Epithelial cell of proximal tubule (primary cell): ENCODE results near the gene TBL1XR1. TPM values are rescaled to one million over a fixed set of nuclear protein-coding genes. Genes with fewer than 3 reads are reported as not detected.
A peak's percentile ranks its signal among the peaks of the same experiment; 100 is the strongest.

Experiments used
- DNase-seq: peaks from one replicate; pipeline ENCODE4 v3.0.0-alpha.2; 2011; ENCODE audit warnings: low read depth
- H3K4me3 ChIP-seq: 2 replicates; pipeline ENCODE4 v1.5.1; 2011; ENCODE audit warnings: low read depth, mild to moderate bottlenecking, low read length
- total RNA-seq: library from RNA; depleted of rRNA; stranded (reverse); fragments of >200 nt; gene quantifications from 2 replicates; pipeline ENCODE4 v1.2.3, GENCODE V29; 2015
- TF ChIP-seq, protein P1 (sequence below): conservative IDR thresholded peaks from 2 replicates; pipeline ENCODE4 v1.5.1; 2012; ENCODE audit warnings: low read depth, mild to moderate bottlenecking, low read length

The TBL1XR1 gene
- total RNA-seq, 1 donor from 2014 or later = 61.2 TPM

- DNase-seq = no peak
- TF ChIP-seq, protein P1, sequence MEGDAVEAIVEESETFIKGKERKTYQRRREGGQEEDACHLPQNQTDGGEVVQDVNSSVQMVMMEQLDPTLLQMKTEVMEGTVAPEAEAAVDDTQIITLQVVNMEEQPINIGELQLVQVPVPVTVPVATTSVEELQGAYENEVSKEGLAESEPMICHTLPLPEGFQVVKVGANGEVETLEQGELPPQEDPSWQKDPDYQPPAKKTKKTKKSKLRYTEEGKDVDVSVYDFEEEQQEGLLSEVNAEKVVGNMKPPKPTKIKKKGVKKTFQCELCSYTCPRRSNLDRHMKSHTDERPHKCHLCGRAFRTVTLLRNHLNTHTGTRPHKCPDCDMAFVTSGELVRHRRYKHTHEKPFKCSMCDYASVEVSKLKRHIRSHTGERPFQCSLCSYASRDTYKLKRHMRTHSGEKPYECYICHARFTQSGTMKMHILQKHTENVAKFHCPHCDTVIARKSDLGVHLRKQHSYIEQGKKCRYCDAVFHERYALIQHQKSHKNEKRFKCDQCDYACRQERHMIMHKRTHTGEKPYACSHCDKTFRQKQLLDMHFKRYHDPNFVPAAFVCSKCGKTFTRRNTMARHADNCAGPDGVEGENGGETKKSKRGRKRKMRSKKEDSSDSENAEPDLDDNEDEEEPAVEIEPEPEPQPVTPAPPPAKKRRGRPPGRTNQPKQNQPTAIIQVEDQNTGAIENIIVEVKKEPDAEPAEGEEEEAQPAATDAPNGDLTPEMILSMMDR = no peak
- no peak overlapping the region for H3K4me3 ChIP-seq
Measured at GRCh38 chr3:177133860-177134815, 63.1 kb downstream of the TBL1XR1 start.

GRCh38 chr3:177131927-177132636 lies 65.2 kb downstream of the TBL1XR1 start:
- TF ChIP-seq, protein P1 = no peak
- no peak overlapping the region for H3K4me3 ChIP-seq
- DNase-seq = no peak

GRCh38 chr3:177127008-177127407 lies 70.3 kb downstream of the TBL1XR1 start:
- no peak for DNase-seq
- no peak overlapping the region for H3K4me3 ChIP-seq
- TF ChIP-seq, protein P1 = no peak

- peak; percentile 32 for DNase-seq
- TF ChIP-seq, protein P1 = no peak
- no peak overlapping the region for H3K4me3 ChIP-seq
Measured at GRCh38 chr3:177126015-177126773, 71.1 kb downstream of the TBL1XR1 start.

- TF ChIP-seq, protein P1 = no peak
- no peak for DNase-seq
- no peak overlapping the region for H3K4me3 ChIP-seq
Measured at GRCh38 chr3:177124882-177125281, 72.4 kb downstream of the TBL1XR1 start.

GRCh38 chr3:177123822-177124221 lies 73.5 kb downstream of the TBL1XR1 start:
- no peak for DNase-seq
- TF ChIP-seq, protein P1 = no peak
- H3K4me3 ChIP-seq = no peak overlapping the region
